Neural cell (in vitro differentiated cells): ENCODE data around the gene ACOD1. TPM values are rescaled to one million over a fixed set of nuclear protein-coding genes. Genes with fewer than 3 reads are reported as not detected.

Experiments used
- H2AFZ ChIP-seq: fragments of 200-600, 300-800 bp; sonication (generic), shearing (Covaris generic); 2 replicates; pipeline ENCODE4 v1.6.0; 2014; ENCODE audit warnings: low read depth, mild to moderate bottlenecking, antibody characterized with exemption, low read length, moderate library complexity
- H3F3A ChIP-seq: fragments of 200-600 bp; shearing (Covaris generic); 2 replicates; pipeline ENCODE4 v1.6.1; 2016; ENCODE audit warnings: mild to moderate bottlenecking, moderate library complexity, mixed read lengths, antibody characterized with exemption, low read length; ENCODE audit not compliant: insufficient read depth, poor library complexity, severe bottlenecking
- H3K27ac ChIP-seq: fragments of 200-600, 300-800 bp; sonication (generic), shearing (Covaris generic); 2 replicates; pipeline ENCODE4 v1.5.1; 2014; ENCODE audit warnings: mild to moderate bottlenecking, low read length, moderate library complexity
- H3K27me3 ChIP-seq: fragments of 300-800, 200-600 bp; sonication (generic), shearing (Covaris generic); 2 replicates; pipeline ENCODE4 v1.6.0; 2014; ENCODE audit warnings: mild to moderate bottlenecking, low read depth, low read length, moderate library complexity; ENCODE audit not compliant: insufficient read depth
- H3K36me3 ChIP-seq: fragments of 300-800, 200-600 bp; sonication (generic), shearing (Covaris generic); 2 replicates; pipeline ENCODE4 v1.5.1; 2014; ENCODE audit warnings: mild to moderate bottlenecking, antibody characterized with exemption, low read length, moderate library complexity; ENCODE audit not compliant: insufficient read depth
- H3K4me2 ChIP-seq: fragments of 300-800, 200-600 bp; sonication (generic), shearing (Covaris generic); 2 replicates; pipeline ENCODE4 v1.6.0; 2014; ENCODE audit warnings: mild to moderate bottlenecking, low read length
- H3K4me3 ChIP-seq: fragments of 300-800, 200-600 bp; sonication (generic), shearing (Covaris generic); 2 replicates; pipeline ENCODE4 v1.5.1; 2014; ENCODE audit warnings: mild to moderate bottlenecking, low read length, moderate library complexity
- H3K79me2 ChIP-seq: fragments of 200-600 bp; shearing (Covaris generic); replicated peaks from 2 replicates; pipeline ENCODE4 v1.6.0; 2014; ENCODE audit warnings: mild to moderate bottlenecking, low read length, moderate library complexity; ENCODE audit not compliant: insufficient read depth
- H3K9ac ChIP-seq: fragments of 300-800, 200-600 bp; sonication (generic), shearing (Covaris generic); 2 replicates; pipeline ENCODE4 v1.6.1; 2016; ENCODE audit warnings: mild to moderate bottlenecking, low read length, mixed read lengths
- H3K9me2 ChIP-seq: fragments of 200-600 bp; shearing (Covaris generic); 2 replicates; pipeline ENCODE4 v1.6.1; 2016; ENCODE audit warnings: mild to moderate bottlenecking, low read length, mixed read lengths; ENCODE audit not compliant: insufficient read depth
- H3K9me3 ChIP-seq: fragments of 200-600, 300-800 bp; sonication (generic), shearing (Covaris generic); 2 replicates; pipeline ENCODE4 v1.6.1; 2016; ENCODE audit warnings: mild to moderate bottlenecking, mixed run types, low read length, moderate library complexity, mixed read lengths
- H4K20me1 ChIP-seq: fragments of 200-600 bp; shearing (Covaris generic); 2 replicates; pipeline ENCODE4 v1.6.1; 2016; ENCODE audit warnings: mild to moderate bottlenecking, mixed run types; ENCODE audit not compliant: insufficient read depth
- EP300 ChIP-seq: fragments of 450-650 bp; conservative IDR thresholded peaks from 2 replicates; pipeline ENCODE4 v1.6.1; 2014; ENCODE audit warnings: antibody characterized with exemption, mild to moderate bottlenecking, moderate library complexity; ENCODE audit not compliant: poor library complexity, severe bottlenecking
- EZH2 ChIP-seq: fragments of 200-600, 300-800 bp; shearing (Covaris generic), sonication (generic); IDR thresholded peaks from 2 replicates; pipeline ENCODE4 v1.6.1; 2014; ENCODE audit warnings: antibody characterized with exemption, low read length, borderline replicate concordance, mild to moderate bottlenecking; ENCODE audit not compliant: insufficient read depth, poor library complexity, severe bottlenecking
- MXI1 ChIP-seq: fragments of 450-650 bp; conservative IDR thresholded peaks from 2 replicates; pipeline ENCODE4 v1.6.1; 2014; ENCODE audit warnings: antibody characterized with exemption, mild to moderate bottlenecking; ENCODE audit not compliant: poor library complexity, severe bottlenecking
- POLR2AphosphoS5 ChIP-seq: IDR thresholded peaks from 2 replicates; pipeline ENCODE4 v1.6.1; 2012
- RAD21 ChIP-seq: fragments of 450-650 bp; conservative IDR thresholded peaks from 2 replicates; pipeline ENCODE4 v1.6.1; 2014; ENCODE audit warnings: antibody characterized with exemption, mild to moderate bottlenecking, moderate library complexity
- SMC3 ChIP-seq: fragments of 450-650 bp; conservative IDR thresholded peaks from 2 replicates; pipeline ENCODE4 v1.6.1; 2014; ENCODE audit warnings: antibody characterized with exemption, mild to moderate bottlenecking, moderate library complexity; ENCODE audit not compliant: poor library complexity
- TAF1 ChIP-seq: IDR thresholded peaks from 2 replicates; pipeline ENCODE4 v1.6.1; 2012; ENCODE audit warnings: low read depth
- polyA plus RNA-seq: library from polyadenylated mRNA; depleted of rRNA; stranded (reverse); fragments of >200 nt; gene quantifications from 2 replicates; pipeline ENCODE4 v1.2.3, GENCODE V29; 2014
- TF ChIP-seq, protein P1 (sequence below): fragments of 450-650 bp; IDR thresholded peaks from 2 replicates; pipeline ENCODE4 v1.5.1; 2014; ENCODE audit warnings: antibody characterized with exemption, mild to moderate bottlenecking, moderate library complexity; ENCODE audit not compliant: poor library complexity, severe bottlenecking
- TF ChIP-seq, protein P2 (sequence below): IDR thresholded peaks from 2 replicates; pipeline ENCODE4 v1.6.1; 2012; ENCODE audit warnings: borderline replicate concordance

ACOD1 gene
- polyA plus RNA-seq, 1 donor from 2014 or later, result not detected

DNA sequence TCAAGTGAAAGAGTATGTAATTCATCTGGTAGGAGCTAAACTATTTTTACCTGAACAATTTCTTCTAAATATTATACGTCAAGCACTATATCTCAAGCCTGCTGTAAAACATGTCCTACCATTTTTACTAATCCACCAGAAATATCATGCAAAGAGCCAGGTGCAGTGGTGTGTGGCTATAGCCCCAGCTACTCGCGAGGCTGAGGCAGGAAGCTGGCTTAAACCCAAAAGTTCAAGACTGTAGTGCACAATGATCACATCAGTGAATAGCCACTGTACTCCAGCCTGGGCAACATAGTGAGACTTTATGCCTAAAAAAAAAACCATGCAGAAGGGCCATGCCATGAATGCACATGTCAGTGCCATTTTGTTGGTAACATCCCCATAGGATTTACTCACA lies 22.9 kb downstream of the ACOD1 start:
- H3K9ac ChIP-seq, result no peak overlapping the region
- no peaks in the 10 kb centered on the region for H3K27me3 ChIP-seq
- H3K9me3 ChIP-seq, result no peaks in the 10 kb centered on the region
- no peaks in the 10 kb centered on the region for H3K9me2 ChIP-seq
- H2AFZ ChIP-seq, result no peak overlapping the region
- no peak overlapping the region for H3K4me3 ChIP-seq
- H4K20me1 ChIP-seq, result no peaks in the 10 kb centered on the region
- H3K79me2 ChIP-seq, result no peaks in the 10 kb centered on the region
- H3K27ac ChIP-seq, result no peak overlapping the region
- TF ChIP-seq MXI1 (no peak), EP300 (no peak), TAF1 (no peak), RAD21 (no peak), SMC3 (no peak), POLR2AphosphoS5 (no peak), EZH2 (no peak)
- TF ChIP-seq, protein P1, sequence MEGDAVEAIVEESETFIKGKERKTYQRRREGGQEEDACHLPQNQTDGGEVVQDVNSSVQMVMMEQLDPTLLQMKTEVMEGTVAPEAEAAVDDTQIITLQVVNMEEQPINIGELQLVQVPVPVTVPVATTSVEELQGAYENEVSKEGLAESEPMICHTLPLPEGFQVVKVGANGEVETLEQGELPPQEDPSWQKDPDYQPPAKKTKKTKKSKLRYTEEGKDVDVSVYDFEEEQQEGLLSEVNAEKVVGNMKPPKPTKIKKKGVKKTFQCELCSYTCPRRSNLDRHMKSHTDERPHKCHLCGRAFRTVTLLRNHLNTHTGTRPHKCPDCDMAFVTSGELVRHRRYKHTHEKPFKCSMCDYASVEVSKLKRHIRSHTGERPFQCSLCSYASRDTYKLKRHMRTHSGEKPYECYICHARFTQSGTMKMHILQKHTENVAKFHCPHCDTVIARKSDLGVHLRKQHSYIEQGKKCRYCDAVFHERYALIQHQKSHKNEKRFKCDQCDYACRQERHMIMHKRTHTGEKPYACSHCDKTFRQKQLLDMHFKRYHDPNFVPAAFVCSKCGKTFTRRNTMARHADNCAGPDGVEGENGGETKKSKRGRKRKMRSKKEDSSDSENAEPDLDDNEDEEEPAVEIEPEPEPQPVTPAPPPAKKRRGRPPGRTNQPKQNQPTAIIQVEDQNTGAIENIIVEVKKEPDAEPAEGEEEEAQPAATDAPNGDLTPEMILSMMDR, result no peak
- TF ChIP-seq, protein P2, sequence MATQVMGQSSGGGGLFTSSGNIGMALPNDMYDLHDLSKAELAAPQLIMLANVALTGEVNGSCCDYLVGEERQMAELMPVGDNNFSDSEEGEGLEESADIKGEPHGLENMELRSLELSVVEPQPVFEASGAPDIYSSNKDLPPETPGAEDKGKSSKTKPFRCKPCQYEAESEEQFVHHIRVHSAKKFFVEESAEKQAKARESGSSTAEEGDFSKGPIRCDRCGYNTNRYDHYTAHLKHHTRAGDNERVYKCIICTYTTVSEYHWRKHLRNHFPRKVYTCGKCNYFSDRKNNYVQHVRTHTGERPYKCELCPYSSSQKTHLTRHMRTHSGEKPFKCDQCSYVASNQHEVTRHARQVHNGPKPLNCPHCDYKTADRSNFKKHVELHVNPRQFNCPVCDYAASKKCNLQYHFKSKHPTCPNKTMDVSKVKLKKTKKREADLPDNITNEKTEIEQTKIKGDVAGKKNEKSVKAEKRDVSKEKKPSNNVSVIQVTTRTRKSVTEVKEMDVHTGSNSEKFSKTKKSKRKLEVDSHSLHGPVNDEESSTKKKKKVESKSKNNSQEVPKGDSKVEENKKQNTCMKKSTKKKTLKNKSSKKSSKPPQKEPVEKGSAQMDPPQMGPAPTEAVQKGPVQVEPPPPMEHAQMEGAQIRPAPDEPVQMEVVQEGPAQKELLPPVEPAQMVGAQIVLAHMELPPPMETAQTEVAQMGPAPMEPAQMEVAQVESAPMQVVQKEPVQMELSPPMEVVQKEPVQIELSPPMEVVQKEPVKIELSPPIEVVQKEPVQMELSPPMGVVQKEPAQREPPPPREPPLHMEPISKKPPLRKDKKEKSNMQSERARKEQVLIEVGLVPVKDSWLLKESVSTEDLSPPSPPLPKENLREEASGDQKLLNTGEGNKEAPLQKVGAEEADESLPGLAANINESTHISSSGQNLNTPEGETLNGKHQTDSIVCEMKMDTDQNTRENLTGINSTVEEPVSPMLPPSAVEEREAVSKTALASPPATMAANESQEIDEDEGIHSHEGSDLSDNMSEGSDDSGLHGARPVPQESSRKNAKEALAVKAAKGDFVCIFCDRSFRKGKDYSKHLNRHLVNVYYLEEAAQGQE, result no peak
- H3K36me3 ChIP-seq, result no peaks in the 10 kb centered on the region
- H3K4me2 ChIP-seq, result no peak overlapping the region
- H3F3A ChIP-seq, result no peaks in the 10 kb centered on the region

GRCh38 chr13:76971851-76972829 lies 23.8 kb downstream of the ACOD1 start:
- H3K4me3 ChIP-seq, result no peak overlapping the region
- no peak overlapping the region for H3K9ac ChIP-seq
- no peaks in the 10 kb centered on the region for H4K20me1 ChIP-seq
- H3K79me2 ChIP-seq, result no peaks in the 10 kb centered on the region
- H3K9me2 ChIP-seq, result no peaks in the 10 kb centered on the region
- H2AFZ ChIP-seq, result no peak overlapping the region
- H3K9me3 ChIP-seq, result no peaks in the 10 kb centered on the region
- no peaks in the 10 kb centered on the region for H3K36me3 ChIP-seq
- no peak overlapping the region for H3K4me2 ChIP-seq
- TF ChIP-seq POLR2AphosphoS5 (peak; percentile 21), EZH2 (no peak), RAD21 (no peak), EP300 (no peak)
- TF ChIP-seq, protein P2, result no peak
- TF ChIP-seq, protein P1, result no peak
- no peaks in the 10 kb centered on the region for H3K27me3 ChIP-seq
- H3F3A ChIP-seq, result no peaks in the 10 kb centered on the region
- no peak overlapping the region for H3K27ac ChIP-seq
